ENCODE results near the gene PSORS1C2.

GRCh38 chr6:31168606-31169005 lies 29.7 kb upstream of the PSORS1C2 start:
- TF ChIP-seq CTCF (IDR thresholded peaks at IDR 0.05) (no peak), POLR2A (IDR thresholded peaks at IDR 0.05) (no peak)
